HG02852 (cell line): ENCODE results near the gene UBE2L6.
"Not testable (repeated sequence)": the region's sequence is repeated elsewhere in the genome, so short reads cannot be mapped to it uniquely, and the experiment has no call there.

ENCODE experiments used
- ATAC-seq: cut with Tn5 transposase; IDR thresholded peaks from one replicate; pipeline ENCODE4 v1.9.1; 2021; ENCODE audit warnings: mild to moderate bottlenecking, moderate library complexity; ENCODE audit not compliant: unreplicated experiment

UBE2L6 gene

DNA sequence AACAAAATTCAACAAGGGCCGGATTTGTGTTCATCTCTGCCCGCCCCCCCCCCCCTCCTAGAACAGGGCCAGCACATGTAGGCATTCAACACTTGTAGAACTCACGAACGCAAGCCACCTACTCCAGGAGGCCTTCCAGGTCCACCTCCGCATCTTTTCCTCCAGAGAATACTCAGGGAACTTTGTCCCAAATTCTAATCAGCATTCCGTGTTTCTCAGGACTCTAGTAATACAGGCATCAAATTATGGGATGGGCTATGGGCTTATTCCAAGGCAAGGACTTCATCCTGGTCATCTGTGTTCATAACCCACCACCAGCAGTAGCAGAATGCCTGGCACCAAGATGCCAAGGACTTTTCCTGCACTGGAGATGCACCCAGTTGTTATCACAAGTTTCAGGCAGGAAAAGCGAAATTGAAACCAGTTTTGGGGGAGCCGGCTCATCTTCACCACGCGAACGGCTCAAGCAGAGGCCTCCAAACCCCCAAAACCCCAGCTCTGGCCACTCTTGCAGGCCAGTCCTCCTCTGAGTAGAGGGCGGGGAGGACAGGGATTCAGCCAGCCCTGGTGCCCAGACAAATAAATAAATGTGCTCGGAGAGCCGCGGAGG lies 462 bp downstream of the UBE2L6 start:
- ATAC-seq, result peak; percentile 4

DNA sequence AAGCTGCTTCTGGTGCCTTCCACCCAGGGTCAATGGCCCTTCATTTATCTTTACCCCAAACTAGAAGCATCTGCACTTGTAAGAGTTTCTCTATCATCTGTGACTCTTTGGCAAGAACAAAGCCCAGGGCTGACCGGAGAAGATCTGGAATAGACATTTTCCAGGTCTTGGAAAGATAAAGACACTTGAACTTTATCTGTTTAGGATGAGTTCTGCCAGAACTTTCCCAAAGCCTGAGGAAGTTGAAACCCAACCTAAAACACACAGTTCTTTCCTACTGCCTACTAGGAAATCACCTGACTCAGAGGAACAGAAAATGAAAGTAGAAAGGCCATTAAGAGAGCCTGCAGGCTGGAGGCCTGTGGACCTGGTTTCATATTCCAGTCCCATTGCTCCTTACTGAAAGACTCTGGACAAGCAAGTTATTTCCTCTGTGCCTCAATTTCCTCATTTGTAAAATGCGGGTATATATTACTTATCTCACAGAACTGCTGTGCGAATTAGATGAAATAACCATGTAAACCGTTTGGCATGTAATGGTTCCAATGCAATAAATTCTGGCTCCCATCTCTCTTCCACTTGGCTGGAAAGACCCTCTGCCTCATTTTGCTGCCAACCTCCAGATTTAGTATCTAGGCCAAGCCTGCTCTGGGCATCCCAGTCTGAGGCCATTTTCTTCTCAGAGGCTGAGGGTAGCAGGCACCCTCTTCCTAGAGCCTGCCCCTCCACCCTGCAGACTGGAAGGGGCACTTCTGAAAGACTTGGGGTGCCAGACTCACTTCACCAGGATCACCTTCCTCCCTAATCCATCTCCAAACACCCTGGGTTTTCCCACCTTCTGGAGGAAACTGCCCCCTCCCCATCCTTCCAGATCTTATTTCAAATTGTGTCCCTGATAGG lies 1.2 kb downstream of the UBE2L6 start:
- peak; percentile 63 for ATAC-seq

DNA sequence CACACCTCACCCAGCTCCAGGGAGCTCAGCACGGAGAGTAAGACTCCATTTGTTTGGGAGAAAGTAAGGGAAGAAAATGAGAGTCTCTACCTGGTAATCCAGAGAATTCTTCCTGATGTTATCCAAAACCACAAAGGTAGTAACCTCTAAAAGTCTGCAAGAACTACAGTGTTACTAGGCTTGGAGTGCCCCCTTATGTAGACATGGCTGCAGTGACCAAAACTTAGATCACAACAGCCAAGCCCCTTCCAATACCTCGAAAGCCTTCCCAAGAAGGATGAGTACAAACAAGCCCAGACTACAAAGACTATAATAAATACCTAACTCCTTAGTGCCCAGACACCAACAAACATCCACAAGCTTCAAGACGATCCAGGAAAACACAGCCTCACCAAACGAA lies 4.9 kb downstream of the UBE2L6 start:
- ATAC-seq, result no peak

DNA sequence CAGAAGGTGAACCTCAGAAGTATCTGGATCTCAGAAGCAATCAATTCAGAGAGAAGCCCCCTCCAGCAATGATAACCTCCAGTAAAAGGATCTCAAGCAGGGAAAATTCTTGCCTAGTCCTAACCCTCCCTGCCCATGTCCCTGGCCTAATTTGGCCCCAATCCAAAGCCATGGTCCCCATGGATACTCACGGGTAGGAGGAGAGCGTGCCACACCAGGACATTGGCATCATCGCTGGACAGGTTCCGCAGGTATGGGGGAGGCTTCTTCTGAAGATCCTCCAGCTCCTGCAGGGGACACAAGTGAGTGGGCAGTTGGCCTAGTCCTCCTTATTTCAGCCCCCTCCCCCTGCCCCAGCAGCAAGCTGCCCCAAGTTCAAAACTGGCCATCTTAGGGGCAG lies 7.3 kb downstream of the UBE2L6 start:
- no peak for ATAC-seq

DNA sequence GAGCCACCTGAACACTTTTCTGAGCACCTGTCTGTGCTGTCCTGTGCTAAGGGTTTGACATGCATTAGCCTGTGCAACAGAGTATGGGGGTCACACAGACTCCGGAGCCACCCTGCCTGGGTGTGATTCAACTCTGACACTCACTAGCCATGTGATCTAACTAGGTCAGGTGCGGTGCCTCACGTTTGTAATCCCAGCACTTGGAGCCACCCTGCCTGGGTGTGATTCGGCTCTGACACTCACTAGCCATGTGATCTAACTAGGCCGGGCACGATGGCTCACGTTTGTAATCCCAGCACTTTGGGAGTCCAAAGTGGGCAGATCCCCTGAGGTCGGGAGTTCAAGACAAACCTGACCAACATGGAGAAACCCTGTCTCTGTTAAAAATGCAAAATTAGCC lies 11.4 kb downstream of the UBE2L6 start:
- no peak for ATAC-seq

DNA sequence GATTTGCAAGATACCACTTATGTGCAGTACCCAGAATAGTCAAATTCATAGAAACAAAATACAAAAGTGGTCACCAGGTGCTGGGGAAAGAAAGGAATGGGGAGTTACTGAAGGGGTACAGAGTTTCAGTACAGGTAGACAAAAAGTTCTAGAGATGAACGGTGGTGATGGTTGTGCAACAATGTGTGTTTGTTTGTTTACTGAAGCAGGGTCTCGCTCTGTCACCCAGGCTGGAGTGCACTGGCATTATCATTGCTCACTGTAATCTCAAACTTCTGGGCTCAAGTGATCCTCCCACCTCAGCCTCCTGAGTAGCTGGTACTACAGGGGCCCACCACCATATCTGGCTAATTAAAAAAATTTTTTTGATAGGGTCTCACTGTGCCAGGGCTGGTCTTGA lies 12.1 kb downstream of the UBE2L6 start:
- no peak for ATAC-seq

DNA sequence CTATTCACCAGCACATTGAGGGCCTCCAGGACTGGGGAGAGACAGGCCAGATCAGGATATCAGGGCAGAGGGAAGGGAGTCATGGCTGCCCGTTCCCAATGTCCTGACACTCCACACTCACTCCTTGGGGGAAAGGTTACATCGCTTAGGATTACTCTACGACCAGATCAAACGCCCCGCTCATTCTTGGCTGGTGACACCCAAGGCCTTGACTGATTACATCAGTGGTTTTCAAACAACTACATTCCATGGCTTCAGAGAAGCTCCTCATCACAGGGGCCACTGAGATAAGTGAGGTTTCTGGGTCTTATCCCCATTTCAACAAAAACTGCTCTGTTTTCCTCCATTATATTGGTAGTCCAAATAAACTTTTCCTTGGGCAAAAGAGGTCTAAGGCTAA lies 15.0 kb downstream of the UBE2L6 start:
- no peak for ATAC-seq

DNA sequence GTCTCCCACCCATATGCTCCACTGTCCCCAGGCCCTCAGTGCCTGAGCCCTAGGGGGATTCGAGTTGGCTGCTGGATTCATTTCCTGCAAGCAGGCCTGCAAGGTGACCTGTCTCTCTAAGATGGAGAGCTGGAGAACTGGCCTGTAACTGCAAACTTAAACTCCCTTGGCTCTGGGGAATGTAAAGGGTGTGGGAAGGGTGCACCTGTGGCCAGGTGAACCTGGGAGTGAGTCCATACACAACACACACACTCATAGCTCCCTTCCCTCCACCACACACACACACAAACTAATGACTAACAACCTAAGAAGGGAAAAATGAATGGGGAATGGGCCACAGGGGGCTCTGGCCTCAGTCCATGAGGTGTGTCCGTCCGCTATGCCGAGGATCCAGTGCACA lies 15.5 kb downstream of the UBE2L6 start:
- no peak for ATAC-seq

DNA sequence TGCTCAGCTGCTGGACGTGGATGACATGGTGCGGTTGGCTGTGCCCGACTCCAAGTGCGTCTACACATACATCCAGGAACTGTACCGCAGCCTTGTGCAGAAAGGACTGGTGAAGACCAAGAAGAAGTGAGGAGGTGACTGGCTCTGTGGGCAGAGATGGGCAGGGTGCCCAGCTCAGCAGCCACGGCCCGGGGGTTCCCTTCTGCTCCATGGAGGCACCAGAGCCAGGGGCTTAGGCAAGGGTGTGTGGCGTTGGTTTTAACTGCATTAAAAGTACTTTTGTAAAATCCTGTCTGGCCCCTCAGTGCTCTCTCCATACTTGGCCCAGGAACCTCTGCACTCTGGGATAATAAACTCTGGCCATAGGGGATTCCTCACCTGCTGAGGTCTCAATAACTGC lies 17.5 kb downstream of the UBE2L6 start:
- ATAC-seq, result no peak

DNA sequence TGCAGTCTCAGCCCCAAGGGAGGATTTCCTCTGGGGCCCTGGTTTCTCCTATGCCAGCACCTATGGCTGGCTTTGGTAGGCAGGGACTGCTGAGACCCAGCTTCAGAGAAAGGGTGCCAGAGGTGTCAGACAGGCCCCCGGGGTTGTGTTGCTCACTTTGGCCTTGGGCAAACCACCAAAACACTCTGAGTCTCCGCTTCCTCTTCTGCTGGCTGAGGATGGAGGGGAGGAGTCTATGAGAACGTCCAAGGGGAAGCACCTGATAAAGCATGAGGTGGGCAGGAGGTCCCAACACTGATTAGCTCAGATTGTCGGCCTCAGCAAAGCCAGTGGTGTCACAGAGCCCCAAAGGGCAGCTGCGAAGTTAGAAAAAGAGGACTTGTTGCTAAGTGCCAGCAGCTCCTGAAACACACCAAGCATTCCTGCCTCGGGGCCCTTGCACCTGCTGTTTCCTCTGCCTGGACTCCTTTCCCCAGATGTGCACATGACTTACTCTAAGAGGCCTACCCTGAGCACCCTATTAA lies 19.6 kb downstream of the UBE2L6 start:
- peak; percentile 86 for ATAC-seq

DNA sequence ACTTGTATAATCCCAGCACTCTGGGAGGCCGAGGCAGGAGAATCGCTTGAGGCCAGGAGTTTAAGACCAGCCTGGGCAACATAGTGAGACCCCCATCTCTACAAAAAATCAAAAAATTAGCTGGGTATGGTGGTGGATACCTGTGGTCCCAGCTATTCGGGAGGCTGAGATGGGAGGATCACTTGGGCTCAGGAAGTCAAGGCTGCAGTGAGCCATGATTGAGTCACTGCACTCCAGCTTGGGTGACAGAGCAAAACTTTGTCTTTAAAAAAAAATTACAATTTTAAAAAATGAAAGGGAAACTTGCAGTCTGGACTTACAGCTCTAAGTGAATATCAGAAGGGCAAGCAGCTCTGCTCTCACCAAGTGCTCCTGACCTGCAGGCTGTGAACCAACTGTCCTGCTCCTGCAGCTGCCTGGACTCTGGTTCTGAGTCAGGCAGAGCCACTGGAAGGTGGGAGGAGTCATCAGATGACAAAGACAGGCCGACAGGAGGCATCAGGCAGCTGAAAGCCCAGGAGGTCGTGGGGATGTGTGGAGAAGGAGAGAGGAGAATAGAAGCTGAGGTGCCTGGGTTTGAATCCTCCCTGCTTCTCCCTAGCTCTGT lies 20.5 kb downstream of the UBE2L6 start:
- ATAC-seq, result peak; percentile 68

DNA sequence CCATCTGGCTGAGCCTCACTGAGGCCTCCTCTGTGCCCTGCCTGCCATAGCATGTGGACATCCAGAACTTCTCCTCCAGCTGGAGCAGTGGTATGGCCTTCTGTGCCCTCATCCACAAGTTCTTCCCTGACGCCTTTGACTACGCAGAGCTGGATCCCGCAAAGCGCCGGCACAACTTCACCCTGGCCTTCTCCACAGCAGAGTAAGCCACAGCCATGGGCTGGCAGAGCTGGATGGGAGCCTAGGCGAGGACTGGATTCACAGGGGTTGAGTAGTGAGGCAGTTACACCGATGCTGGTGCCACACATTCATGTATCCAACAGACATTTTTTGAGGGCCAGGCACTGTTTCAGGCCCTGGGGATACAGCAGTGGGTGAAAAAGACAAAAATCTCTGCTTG lies 21.0 kb downstream of the UBE2L6 start:
- no peak for ATAC-seq

DNA sequence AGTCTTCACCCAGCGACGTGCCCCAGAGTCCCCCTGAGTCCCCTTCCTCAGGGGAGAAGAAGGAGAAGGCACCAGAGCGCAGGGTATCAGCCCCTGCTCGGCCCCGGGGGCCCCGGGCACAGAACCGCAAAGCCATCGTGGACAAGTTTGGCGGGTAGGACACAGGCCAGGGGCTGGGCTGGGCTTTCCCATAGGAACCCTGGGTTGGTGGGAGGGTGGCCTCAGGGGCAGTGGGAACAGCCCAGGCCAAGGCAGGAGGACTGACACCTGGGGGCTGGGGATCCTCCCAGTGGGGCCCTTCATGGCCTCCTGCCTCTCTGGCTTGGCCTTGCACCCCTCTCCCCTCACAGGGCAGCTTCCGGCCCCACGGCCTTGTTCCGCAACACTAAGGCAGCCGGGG lies 21.6 kb downstream of the UBE2L6 start:
- ATAC-seq, result no peak

DNA sequence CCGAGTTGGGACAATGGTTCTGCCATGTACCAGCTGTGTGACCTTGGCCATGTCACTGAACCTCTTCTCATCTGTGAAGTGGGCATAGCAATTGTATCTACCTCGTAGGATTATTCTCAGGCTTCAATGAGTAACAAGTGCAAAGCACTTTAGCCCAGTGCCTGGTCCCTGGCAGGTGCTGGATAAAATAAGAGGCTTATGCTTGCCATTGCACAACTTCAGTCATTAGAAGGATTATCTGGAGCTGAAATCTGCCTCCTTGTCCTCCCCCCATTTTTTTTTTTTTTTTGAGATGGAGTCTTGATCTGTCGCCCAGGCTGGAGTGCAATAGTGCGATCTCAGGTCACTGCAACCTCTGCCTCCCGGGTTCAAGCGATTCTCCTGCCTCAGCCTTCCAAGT lies 22.9 kb downstream of the UBE2L6 start:
- no peak for ATAC-seq

DNA sequence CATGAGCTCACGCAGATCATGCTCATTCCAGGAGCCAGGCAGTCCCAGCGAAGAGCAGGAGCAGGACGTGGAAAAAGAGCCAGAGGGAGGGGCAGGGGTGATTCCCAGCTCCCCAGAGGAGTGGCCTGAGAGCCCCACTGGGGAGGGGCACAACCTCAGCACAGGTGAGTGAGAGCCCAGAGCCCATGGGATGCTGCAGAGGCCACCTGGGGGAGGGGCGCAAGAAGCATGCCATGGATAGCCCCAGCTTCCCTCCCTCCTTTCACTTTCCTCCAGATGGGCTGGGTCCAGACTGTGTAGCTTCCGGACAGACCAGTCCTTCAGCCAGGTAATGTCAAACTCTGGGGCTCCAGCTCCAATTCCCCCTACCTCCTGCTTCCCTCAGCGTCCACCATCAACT lies 23.9 kb downstream of the UBE2L6 start:
- no peak for ATAC-seq

DNA sequence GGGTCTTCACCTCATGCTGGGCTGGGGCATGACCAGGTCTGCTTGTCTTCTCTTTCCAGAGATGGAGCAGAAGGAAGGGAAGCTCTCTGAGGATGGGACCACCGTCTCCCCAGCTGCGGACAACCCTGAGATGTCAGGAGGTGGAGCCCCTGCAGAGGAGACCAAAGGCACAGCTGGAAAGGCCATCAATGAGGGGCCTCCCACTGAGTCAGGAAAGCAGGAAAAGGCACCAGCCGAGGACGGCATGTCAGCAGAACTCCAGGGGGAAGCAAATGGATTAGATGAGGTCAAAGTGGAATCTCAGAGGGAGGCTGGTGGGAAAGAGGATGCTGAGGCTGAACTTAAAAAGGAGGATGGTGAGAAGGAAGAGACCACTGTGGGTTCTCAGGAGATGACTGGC lies 24.9 kb downstream of the UBE2L6 start:
- ATAC-seq, result no peak

DNA sequence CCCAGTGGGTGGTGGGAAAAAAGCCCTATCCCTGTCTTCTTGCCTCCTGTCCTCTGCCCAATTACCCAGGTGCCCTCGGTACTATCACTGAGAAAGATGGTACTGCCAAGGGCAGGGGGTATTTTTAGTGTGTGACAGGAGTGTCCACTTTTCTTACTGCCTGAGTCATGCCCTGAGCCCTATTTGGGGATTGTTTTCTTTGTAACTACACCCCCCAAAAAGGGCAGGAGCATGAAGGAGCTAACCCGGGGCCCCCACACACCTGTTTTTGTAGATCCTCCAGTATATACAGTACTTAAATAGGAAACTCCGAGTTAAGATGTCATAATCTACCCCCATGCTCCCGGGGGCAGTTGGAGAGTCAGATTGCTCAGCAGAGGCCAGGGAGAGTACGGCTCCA lies 26.3 kb downstream of the UBE2L6 start:
- no peak for ATAC-seq

DNA sequence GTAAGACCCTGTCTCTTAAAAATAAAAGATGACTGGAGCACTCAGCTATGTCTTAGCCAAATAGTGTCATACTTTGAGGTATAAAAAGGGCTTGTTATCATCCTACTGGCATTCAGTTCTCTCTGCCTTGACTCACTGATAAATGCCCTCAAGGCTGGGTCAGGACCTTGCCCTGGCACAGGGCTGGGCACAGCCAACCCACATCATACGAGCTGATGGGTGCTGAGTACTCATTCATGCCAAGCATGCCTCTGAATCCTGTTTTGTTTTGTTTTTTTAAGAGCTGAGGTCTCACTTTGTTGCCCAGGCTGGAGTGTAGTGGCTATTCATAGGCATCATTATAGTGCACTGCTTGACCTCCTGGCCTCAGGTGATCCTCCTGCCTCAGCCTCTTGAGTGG lies 28.1 kb downstream of the UBE2L6 start:
- no peak for ATAC-seq

DNA sequence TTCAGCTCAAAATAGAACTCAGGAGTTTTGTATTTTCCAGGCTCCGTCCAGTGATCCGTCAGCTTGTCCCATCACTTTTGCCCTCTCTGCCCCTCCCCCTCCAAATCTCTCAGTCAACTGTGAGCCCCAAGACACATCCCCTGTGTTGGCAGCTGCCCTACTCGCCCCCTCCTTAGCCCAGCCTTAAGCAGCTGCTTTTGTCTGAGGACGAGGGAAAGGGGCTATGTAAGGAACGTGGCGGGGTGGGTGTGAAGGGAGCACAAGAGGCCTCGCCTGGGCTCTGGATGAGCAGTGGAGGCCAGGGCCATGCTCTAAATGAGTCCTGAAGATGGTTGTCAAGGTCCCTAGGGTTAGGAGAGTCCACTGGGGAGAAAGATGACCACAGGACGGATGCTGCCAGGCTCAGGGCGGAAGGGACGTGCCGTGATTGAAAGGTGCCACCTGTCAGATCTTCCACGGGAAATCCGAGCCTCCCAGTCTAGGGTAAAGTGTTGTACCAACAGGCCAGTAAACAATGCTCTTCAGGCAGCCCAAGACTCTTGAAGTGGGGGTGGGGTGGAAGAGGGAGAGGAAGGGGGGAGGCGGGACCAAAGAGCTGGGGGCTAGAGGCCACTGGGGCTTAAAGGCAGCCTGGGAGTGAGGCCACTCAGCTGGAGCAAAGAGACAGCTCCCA lies 30.4 kb downstream of the UBE2L6 start, which contains the start of gene SMTNL1:
TSS of gene SMTNL1 (plus strand) at position 649 of the 673 bp plus-strand sequence. CDS start 5,048 bp downstream, outside the sequence.
- ATAC-seq, result no peak

DNA sequence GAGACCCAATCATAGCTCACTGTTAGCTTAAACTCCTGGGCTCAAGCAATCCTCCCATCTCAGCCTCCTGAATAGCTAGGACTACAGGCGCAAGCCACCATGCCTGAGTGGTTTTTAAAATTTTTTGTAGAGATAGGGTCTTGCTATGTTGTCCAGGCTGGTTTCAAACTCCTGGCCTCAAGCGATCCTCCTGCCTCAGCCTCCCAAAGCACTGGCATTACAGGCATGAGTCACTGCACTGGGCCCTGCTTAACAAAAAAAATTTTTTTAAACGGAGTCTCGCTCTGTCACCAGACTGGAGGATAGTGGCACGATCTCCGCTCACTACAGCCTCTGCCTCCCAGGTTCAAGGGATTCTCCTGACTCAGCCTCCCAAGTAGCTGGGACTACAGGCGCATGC lies 33.0 kb downstream of the UBE2L6 start:
- ATAC-seq, result not testable (repeated sequence)
